DMS153 (cell line): Measurements from ENCODE around the gene WDR45B.
"Not testable (repeated sequence)": the region's sequence is repeated elsewhere in the genome, so short reads cannot be mapped to it uniquely, and the experiment has no call there.

Experiments used
- DNase-seq: peaks from one replicate; lab custom pipeline; 2025; lab: John Stamatoyannopoulos, UW

The WDR45B gene

GRCh38 chr17:82599674-82600661, 48.3 kb downstream of the WDR45B start:
- DNase-seq, result no peak

GRCh38 chr17:82598256-82599119, 49.8 kb downstream of the WDR45B start:
- no peak for DNase-seq

GRCh38 chr17:82596837-82597672, 51.2 kb downstream of the WDR45B start:
- no peak for DNase-seq

- DNase-seq, result no peak
These were observed 51.9 kb downstream of the WDR45B start for GRCh38 chr17:82596296-82596695.

- DNase-seq, result no peak
These were observed 52.4 kb downstream of the WDR45B start for GRCh38 chr17:82595893-82596292.

- no peak for DNase-seq
These were observed 53.7 kb downstream of the WDR45B start for GRCh38 chr17:82594571-82594970.

- DNase-seq, result no peak
These were observed 54.6 kb downstream of the WDR45B start for GRCh38 chr17:82593590-82594087.

GRCh38 chr17:82592767-82593589, 55.3 kb downstream of the WDR45B start:
- peak; percentile 92 for DNase-seq

GRCh38 chr17:82592289-82592766, 55.9 kb downstream of the WDR45B start:
- no peak for DNase-seq

GRCh38 chr17:82590881-82591539, 57.2 kb downstream of the WDR45B start:
- DNase-seq, result no peak

GRCh38 chr17:82590216-82590615, 58.0 kb downstream of the WDR45B start:
- no peak for DNase-seq

- no peak for DNase-seq
These were observed 58.4 kb downstream of the WDR45B start for GRCh38 chr17:82589851-82590180.

GRCh38 chr17:82588266-82589175, 59.7 kb downstream of the WDR45B start:
- no peak for DNase-seq

GRCh38 chr17:82587234-82588086, 60.8 kb downstream of the WDR45B start:
- no peak for DNase-seq

- no peak for DNase-seq
These were observed 61.5 kb downstream of the WDR45B start for GRCh38 chr17:82586576-82587233.

- DNase-seq, result not testable (repeated sequence)
These were observed 62.2 kb downstream of the WDR45B start for GRCh38 chr17:82585935-82586575.

GRCh38 chr17:82583720-82584234, 64.5 kb downstream of the WDR45B start:
- no peak for DNase-seq
